SK-N-SH (cell line): ENCODE data around the gene TMEM116. TPM values are rescaled to one million over a fixed set of nuclear protein-coding genes. Genes with fewer than 3 reads are reported as not detected.

Experiments
- CTCF ChIA-PET: fragments of 300-600, 350-600 bp; formaldehyde crosslinking; extraction: SDS; loops from one replicate; lab custom pipeline; 2021; lab: Yijun Ruan, JAX
- POLR2A ChIA-PET: fragments of 350-600 bp; sonication (Branson Sonifier 250); formaldehyde crosslinking; extraction: SDS; loops from one replicate; lab custom pipeline; 2020; ENCODE audit warnings: antibody characterized with exemption, inconsistent platforms; lab: Yijun Ruan, JAX
- DNase-seq: peaks from one replicate; pipeline ENCODE4 v3.0.0; 2012
- H2AFZ ChIP-seq: fragments of 200-600 bp; sonication (generic); 2 replicates; pipeline ENCODE4 v1.8.1; 2016; ENCODE audit warnings: antibody characterized with exemption, mild to moderate bottlenecking, low read depth
- H3F3A ChIP-seq: fragments of 200-600 bp; sonication (generic); replicated peaks from 2 replicates; pipeline ENCODE3; 2016; ENCODE audit warnings: antibody characterized with exemption, mild to moderate bottlenecking; ENCODE audit not compliant: insufficient read depth
- H3K27ac ChIP-seq, 2 experiments: fragments of 200-500 bp in 1 of 2; fragments of 200-600 bp in 1 of 2; sonication (Bioruptor generic) in 1 of 2; sonication (generic), shearing (Covaris generic) in 1 of 2; 2 replicates each; pipeline versions ENCODE4 v1.5.1 to v1.6.1; 2014 to 2016; ENCODE audit warnings: low read depth in 2 of 2, inconsistent platforms in 1 of 2, low read length in 1 of 2, mild to moderate bottlenecking in 1 of 2, mixed read lengths in 1 of 2
- H3K27me3 ChIP-seq: fragments of 200-600 bp; sonication (generic), shearing (Covaris generic); 2 replicates; pipeline ENCODE4 v1.6.1; 2016; ENCODE audit warnings: mixed run types; ENCODE audit not compliant: insufficient read depth
- H3K36me3 ChIP-seq, 2 experiments: fragments of 200-500 bp in 1 of 2; fragments of 200-600 bp in 1 of 2; sonication (Bioruptor generic) in 1 of 2; sonication (generic) in 1 of 2; replicated peaks in 1 of 2; 2 replicates each; pipeline versions ENCODE3 to v1.5.1; 2014 to 2016; ENCODE audit warnings: low read length in 1 of 2, mild to moderate bottlenecking in 1 of 2; ENCODE audit not compliant: insufficient read depth in 2 of 2, control insufficient read depth in 1 of 2
- H3K4me1 ChIP-seq, 2 experiments: fragments of 200-500 bp in 1 of 2; fragments of 200-600 bp in 1 of 2; sonication (Bioruptor generic) in 1 of 2; sonication (generic), shearing (Covaris generic) in 1 of 2; 2 replicates each; pipeline versions ENCODE4 v1.5.1 to v1.6.1; 2014 to 2016; ENCODE audit warnings: low read depth in 1 of 2, low read length in 1 of 2, mixed run types in 1 of 2; ENCODE audit not compliant: insufficient read depth in 2 of 2, control insufficient read depth in 1 of 2
- H3K4me2 ChIP-seq: fragments of 200-600 bp; sonication (generic), shearing (Covaris generic); 2 replicates; pipeline ENCODE4 v1.6.1; 2017; ENCODE audit warnings: mixed run types
- H3K4me3 ChIP-seq, 2 experiments: fragments of 200-500 bp in 1 of 2; fragments of 200-600 bp in 1 of 2; sonication (Bioruptor generic) in 1 of 2; sonication (generic), shearing (Covaris generic) in 1 of 2; 2 replicates each; pipeline versions ENCODE4 v1.5.1 to v1.8.1; 2014 to 2016; ENCODE audit warnings: low read depth in 2 of 2, inconsistent platforms in 1 of 2, low read length in 1 of 2, mild to moderate bottlenecking in 1 of 2, mixed read lengths in 1 of 2, moderate library complexity in 1 of 2
- H3K79me2 ChIP-seq: fragments of 200-600 bp; sonication (generic); 2 replicates; pipeline ENCODE4 v1.8.1; 2017; ENCODE audit warnings: mild to moderate bottlenecking; ENCODE audit not compliant: insufficient read depth
- H3K9ac ChIP-seq: fragments of 200-600 bp; sonication (generic); 2 replicates; pipeline ENCODE4 v1.6.1; 2017; ENCODE audit warnings: mixed run types
- H3K9me2 ChIP-seq: fragments of 200-600 bp; sonication (generic); 2 replicates; pipeline ENCODE4 v1.6.1; 2017; ENCODE audit warnings: mixed run types
- H3K9me3 ChIP-seq: fragments of 200-600 bp; sonication (generic); 2 replicates; pipeline ENCODE4 v1.6.1; 2017; ENCODE audit warnings: mixed run types, mild to moderate bottlenecking, moderate library complexity
- H4K20me1 ChIP-seq: fragments of 200-600 bp; sonication (generic); 2 replicates; pipeline ENCODE4 v1.6.1; 2017; ENCODE audit warnings: mild to moderate bottlenecking, mixed run types; ENCODE audit not compliant: insufficient read depth
- ELF1 ChIP-seq: IDR thresholded peaks from 2 replicates; pipeline ENCODE4 v1.4.0; 2012
- EP300 ChIP-seq, 2 experiments: IDR thresholded peaks; 2 replicates each; pipeline versions ENCODE4 v1.4.0 to v1.6.1; 2012; ENCODE audit warnings: borderline replicate concordance in 1 of 2, low read depth in 1 of 2, low read length in 1 of 2
- EZH2phosphoT487 ChIP-seq: fragments of 200-600 bp; sonication (generic); IDR thresholded peaks from 2 replicates; pipeline ENCODE4 v1.6.1; 2017; ENCODE audit warnings: low read depth, mixed run types, mild to moderate bottlenecking, antibody characterized with exemption, moderate library complexity, borderline replicate concordance
- FOSL2 ChIP-seq: IDR thresholded peaks from 2 replicates; pipeline ENCODE4 v1.4.0; 2012; ENCODE audit warnings: low read depth, mild to moderate bottlenecking, moderate library complexity, borderline replicate concordance
- FOXJ3 ChIP-seq: sonication (generic); formaldehyde crosslinking; IDR thresholded peaks from 2 replicates; pipeline ENCODE4 v1.5.1; 2020; ENCODE audit warnings: mild to moderate bottlenecking, missing genetic modification reagents
- GABPA ChIP-seq: IDR thresholded peaks from 2 replicates; pipeline ENCODE4 v1.4.0; 2012; ENCODE audit warnings: low read depth, mild to moderate bottlenecking
- GATA2 ChIP-seq: sonication (generic); formaldehyde crosslinking; IDR thresholded peaks from 2 replicates; pipeline ENCODE4 v1.5.0; 2020; ENCODE audit warnings: mild to moderate bottlenecking, missing genetic modification reagents
- MEF2A ChIP-seq: IDR thresholded peaks from 2 replicates; pipeline ENCODE4 v1.4.0; 2012; ENCODE audit warnings: low read depth, borderline replicate concordance
- MXI1 ChIP-seq: IDR thresholded peaks from 2 replicates; pipeline ENCODE4 v1.6.1; 2012; ENCODE audit warnings: mild to moderate bottlenecking, low read depth, low read length, improper control_type of control experiment
- NFIC ChIP-seq: IDR thresholded peaks from 2 replicates; pipeline ENCODE4 v1.4.0; 2012; ENCODE audit warnings: borderline replicate concordance
- PBX3 ChIP-seq: IDR thresholded peaks from 2 replicates; pipeline ENCODE4; 2012
- POLR2AphosphoS5 ChIP-seq: IDR thresholded peaks from 2 replicates; pipeline ENCODE4 v1.6.1; 2012; ENCODE audit warnings: low read depth, low read length
- REST ChIP-seq: IDR thresholded peaks from 2 replicates; pipeline ENCODE4 v1.6.1; 2012; ENCODE audit warnings: mild to moderate bottlenecking, low read depth, low read length, moderate library complexity
- TAF1 ChIP-seq: IDR thresholded peaks from 2 replicates; pipeline ENCODE4 v1.6.1; 2012; ENCODE audit warnings: low read depth, mild to moderate bottlenecking, low read length, moderate library complexity, borderline replicate concordance
- TCF12 ChIP-seq: IDR thresholded peaks from 2 replicates; pipeline ENCODE4 v1.4.0; 2012
- TEAD4 ChIP-seq: IDR thresholded peaks from 2 replicates; pipeline ENCODE4 v1.4.0; 2012; ENCODE audit warnings: mild to moderate bottlenecking, borderline replicate concordance; ENCODE audit not compliant: insufficient read depth
- USF1 ChIP-seq: IDR thresholded peaks from 2 replicates; pipeline ENCODE4 v1.4.0; 2012; ENCODE audit warnings: low read depth, borderline replicate concordance
- YY1 ChIP-seq: IDR thresholded peaks from 2 replicates; pipeline ENCODE4 v1.4.0; 2012; ENCODE audit warnings: low read depth, mild to moderate bottlenecking
- WGBS: methylation state at CpG from one replicate; pipeline ENCODE4 v1.1.6; 2017; ENCODE audit warnings: low lambda C conversion rate; 5-methylcytosine and 5-hydroxymethylcytosine counted together
- polyA plus RNA-seq, 3 experiments: library from polyadenylated mRNA; depleted of rRNA; stranded (reverse); fragments of >200 nt; gene quantifications; 2 replicates each; pipeline ENCODE4 v1.2.3, GENCODE V29; 2012
- TF ChIP-seq, protein P1 (sequence below): IDR thresholded peaks from 2 replicates; pipeline ENCODE4 v1.4.0; 2012; ENCODE audit warnings: low read depth
- TF ChIP-seq, protein P2 (sequence below): fragments of 150-350 bp; IDR thresholded peaks from 2 replicates; pipeline ENCODE4 v1.6.1; 2016; ENCODE audit warnings: mild to moderate bottlenecking, low read depth, low read length

TMEM116 gene
- polyA plus RNA-seq, 1 of the 3 experiments (the other 2 are of a cell fraction) = 7.9 TPM

DNA sequence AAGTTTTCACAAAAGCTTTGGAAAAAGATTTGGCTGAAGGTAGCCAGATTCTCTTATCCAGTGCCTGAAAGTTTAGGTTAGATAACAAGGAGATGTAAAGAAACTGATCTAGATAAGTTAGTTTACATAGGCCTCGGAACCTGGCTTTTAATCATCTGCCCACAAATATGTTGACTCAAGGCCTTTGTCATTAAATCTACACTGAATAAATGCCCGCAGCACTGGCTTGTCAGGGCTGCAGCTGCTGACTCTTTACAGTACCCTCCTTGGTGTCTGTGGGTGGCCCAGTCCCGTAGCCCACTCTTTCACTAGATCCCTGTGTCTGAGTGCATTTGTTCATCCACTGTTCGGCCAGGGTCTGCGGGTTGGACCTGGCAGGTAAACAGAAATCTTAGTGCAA is 58.0 kb downstream of the TMEM116 start:
- H3K27me3 ChIP-seq = no peaks in the 10 kb centered on the region
- DNase-seq = no peak
- no peaks in the 10 kb centered on the region for H3K36me3 ChIP-seq
- H4K20me1 ChIP-seq = no peaks in the 10 kb centered on the region
- no peaks in the 10 kb centered on the region for H3K9me2 ChIP-seq
- H3K4me3 ChIP-seq = no peak overlapping the region
- H3K27ac ChIP-seq = no peak overlapping the region
- ChIA-PET CTCF (no interaction called here), POLR2A (no interaction called here)
- no peaks in the 10 kb centered on the region for H3K9me3 ChIP-seq
- no peaks in the 10 kb centered on the region for H3K79me2 ChIP-seq
- H3K9ac ChIP-seq = no peak overlapping the region
- H3K4me2 ChIP-seq = no peak overlapping the region
- peaks cover 3% of the 10 kb centered on the region for H3F3A ChIP-seq
- 45% methylated on average over 5 of the region's 5 CpGs for WGBS
- no peak for TF ChIP-seq TCF12
- no peak for TF ChIP-seq MXI1
- TF ChIP-seq NFIC = no peak
- no peak for TF ChIP-seq FOSL2
- TF ChIP-seq FOXJ3 (CRISPR knock-in tag) = no peak
- TF ChIP-seq TEAD4 = no peak
- no peaks in the 10 kb centered on the region for H3K4me1 ChIP-seq
- no peak overlapping the region for H2AFZ ChIP-seq

DNA sequence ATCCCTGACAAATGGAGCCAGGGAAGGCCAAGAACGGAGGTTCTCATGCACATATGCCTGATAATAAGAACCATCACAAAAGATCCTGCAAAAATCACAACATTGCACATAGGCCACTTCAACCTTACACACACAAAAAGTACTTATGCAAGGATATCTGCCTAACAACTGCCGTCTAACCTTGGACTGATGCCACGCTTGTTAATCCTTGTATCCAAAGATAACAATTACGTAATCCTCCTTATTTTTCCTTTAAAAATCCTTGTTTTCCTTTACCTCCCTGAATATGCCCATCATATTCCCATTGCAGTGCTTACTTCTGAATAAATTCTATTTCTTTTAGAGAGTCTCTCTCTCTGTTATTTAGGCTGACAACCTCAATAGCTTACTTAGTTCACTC is 59.5 kb downstream of the TMEM116 start:
- TF ChIP-seq, protein P1, sequence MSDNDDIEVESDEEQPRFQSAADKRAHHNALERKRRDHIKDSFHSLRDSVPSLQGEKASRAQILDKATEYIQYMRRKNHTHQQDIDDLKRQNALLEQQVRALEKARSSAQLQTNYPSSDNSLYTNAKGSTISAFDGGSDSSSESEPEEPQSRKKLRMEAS = no peak
- no peak for TF ChIP-seq USF1
- TF ChIP-seq PBX3 = no peak
- TF ChIP-seq FOXJ3 (CRISPR knock-in tag) = no peak
- no peak for TF ChIP-seq EP300 (IDR thresholded peaks at IDR 0.05; ENCODE audit: borderline replicate concordance in 1 of 2, low read depth in 1 of 2, low read length in 1 of 2)
- TF ChIP-seq YY1 = no peak
- no peak for TF ChIP-seq GATA2 (CRISPR knock-in tag)
- no peak for TF ChIP-seq ELF1
- no peak for TF ChIP-seq REST
- TF ChIP-seq EZH2phosphoT487 = no peak
- TF ChIP-seq POLR2AphosphoS5 = no peak
- no peak for TF ChIP-seq GABPA
- TF ChIP-seq, protein P2, sequence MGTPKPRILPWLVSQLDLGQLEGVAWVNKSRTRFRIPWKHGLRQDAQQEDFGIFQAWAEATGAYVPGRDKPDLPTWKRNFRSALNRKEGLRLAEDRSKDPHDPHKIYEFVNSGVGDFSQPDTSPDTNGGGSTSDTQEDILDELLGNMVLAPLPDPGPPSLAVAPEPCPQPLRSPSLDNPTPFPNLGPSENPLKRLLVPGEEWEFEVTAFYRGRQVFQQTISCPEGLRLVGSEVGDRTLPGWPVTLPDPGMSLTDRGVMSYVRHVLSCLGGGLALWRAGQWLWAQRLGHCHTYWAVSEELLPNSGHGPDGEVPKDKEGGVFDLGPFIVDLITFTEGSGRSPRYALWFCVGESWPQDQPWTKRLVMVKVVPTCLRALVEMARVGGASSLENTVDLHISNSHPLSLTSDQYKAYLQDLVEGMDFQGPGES = no peak
- TF ChIP-seq MEF2A = no peak
- no peak for TF ChIP-seq TAF1
- TF ChIP-seq, all 33 proteins: peak for 0
- no peaks in the 10 kb centered on the region for H3K9me2 ChIP-seq

More for the DNA sequence above, 59.5 kb downstream of the TMEM116 start:
- ChIA-PET POLR2A (no interaction called here), CTCF (no interaction called here)
- H3K27ac ChIP-seq = no peak overlapping the region
- no peak overlapping the region for H3K9ac ChIP-seq
- no peak overlapping the region for H2AFZ ChIP-seq
- H3K36me3 ChIP-seq = no peaks in the 10 kb centered on the region
- no peaks in the 10 kb centered on the region for H3K79me2 ChIP-seq
- no peak overlapping the region for H3K4me3 ChIP-seq
- no peaks in the 10 kb centered on the region for H3K4me1 ChIP-seq
- peaks cover 3% of the 10 kb centered on the region for H3F3A ChIP-seq
- H3K4me2 ChIP-seq = no peak overlapping the region
- no peak for DNase-seq
- H4K20me1 ChIP-seq = no peaks in the 10 kb centered on the region
- no peaks in the 10 kb centered on the region for H3K27me3 ChIP-seq
- H3K9me3 ChIP-seq = no peaks in the 10 kb centered on the region
- WGBS = 89% methylated on average over 4 of the region's 4 CpGs
